Subcutaneous adipose tissue (tissue), 4 donors: ENCODE measurements around the gene SPATA22. TPM values are rescaled to one million over a fixed set of nuclear protein-coding genes. Genes with fewer than 3 reads are reported as not detected.

Experiments used
- total RNA-seq, 4 donors: library from RNA; depleted of rRNA; stranded (reverse); fragments of >200 nt; gene quantifications; one replicate each; pipeline ENCODE4 v1.1.0, GENCODE V29; 2016
- TF ChIP-seq, protein P1 (sequence below): fragments of 450-650 bp; IDR thresholded peaks from one replicate; pipeline ENCODE4 v1.5.1; 2016; ENCODE audit warnings: low read depth, mild to moderate bottlenecking, control low read depth, antibody characterized with exemption, moderate library complexity

The SPATA22 gene
- total RNA-seq, 4 donors from 2014 or later, result 0.51 to 2.6 (median 0.96) TPM

DNA sequence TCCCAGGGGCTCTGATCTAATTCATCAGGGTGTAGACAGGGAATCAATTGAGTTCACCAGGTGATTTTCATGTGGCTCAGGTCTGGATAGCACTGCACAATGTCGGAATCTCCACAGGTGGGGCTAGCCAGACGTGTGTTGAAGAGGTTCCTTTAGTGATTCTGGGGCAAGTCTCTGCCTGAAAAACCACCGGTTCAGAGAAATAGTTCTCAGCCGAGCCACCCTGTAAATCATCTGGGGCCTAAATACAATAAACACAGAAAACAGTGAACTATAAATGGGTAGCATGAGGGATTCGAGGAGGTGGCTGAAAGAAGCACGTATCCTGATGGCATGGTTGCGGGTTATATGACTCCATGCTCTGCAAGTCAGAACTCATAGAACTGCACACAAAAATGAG lies 25.5 kb upstream of the SPATA22 start:
- TF ChIP-seq, protein P1, sequence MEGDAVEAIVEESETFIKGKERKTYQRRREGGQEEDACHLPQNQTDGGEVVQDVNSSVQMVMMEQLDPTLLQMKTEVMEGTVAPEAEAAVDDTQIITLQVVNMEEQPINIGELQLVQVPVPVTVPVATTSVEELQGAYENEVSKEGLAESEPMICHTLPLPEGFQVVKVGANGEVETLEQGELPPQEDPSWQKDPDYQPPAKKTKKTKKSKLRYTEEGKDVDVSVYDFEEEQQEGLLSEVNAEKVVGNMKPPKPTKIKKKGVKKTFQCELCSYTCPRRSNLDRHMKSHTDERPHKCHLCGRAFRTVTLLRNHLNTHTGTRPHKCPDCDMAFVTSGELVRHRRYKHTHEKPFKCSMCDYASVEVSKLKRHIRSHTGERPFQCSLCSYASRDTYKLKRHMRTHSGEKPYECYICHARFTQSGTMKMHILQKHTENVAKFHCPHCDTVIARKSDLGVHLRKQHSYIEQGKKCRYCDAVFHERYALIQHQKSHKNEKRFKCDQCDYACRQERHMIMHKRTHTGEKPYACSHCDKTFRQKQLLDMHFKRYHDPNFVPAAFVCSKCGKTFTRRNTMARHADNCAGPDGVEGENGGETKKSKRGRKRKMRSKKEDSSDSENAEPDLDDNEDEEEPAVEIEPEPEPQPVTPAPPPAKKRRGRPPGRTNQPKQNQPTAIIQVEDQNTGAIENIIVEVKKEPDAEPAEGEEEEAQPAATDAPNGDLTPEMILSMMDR, result no peak

DNA sequence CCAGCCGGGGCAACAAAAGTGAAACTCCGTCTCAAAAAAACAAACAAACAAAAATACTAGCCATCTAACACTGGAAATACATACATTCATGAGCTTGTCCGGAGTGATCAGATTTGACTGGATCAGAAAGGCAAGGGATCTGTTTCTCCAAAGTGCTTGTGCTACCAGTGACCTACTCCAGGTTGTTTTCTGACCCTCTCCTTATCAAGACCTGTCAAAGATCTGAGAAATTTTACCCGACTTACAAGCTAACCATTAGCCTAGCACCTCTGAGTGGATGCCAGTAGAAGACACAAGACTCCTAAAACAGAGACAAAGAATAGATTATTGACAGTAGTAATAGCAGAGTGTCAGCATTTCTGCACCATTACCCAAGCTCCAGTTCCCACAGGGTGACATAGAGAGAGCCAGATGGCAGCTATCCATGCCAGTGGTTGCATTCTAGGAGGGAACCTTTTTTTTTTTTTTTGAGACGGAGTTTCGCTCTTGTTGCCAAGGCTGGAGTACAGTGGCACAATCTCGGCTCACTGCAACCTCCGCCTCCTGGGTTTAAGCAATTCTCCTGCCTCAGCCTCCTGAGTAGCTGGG lies 14.0 kb upstream of the SPATA22 start:
- TF ChIP-seq, protein P1, result no peak

GRCh38 chr17:3482852-3483251 lies 11.2 kb upstream of the SPATA22 start:
- TF ChIP-seq, protein P1, result no peak

DNA sequence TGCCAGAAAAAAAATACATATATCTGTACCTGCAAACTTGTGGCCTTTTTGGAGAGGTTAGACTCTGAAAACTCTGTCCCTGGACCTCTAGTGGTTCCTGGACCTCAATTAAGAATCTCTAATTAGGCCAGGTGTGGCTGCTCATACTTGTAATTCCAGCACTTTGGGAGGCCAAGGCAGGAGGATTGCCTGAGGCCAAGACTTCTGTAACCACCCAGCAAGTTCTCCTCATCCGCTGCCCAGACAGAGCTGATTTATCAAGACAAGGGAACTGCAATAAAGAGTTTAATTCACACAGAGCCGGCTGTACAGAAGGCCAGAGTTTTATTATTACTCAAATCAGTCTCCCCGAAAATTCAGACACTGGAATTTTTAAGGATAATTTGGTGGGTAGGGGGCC lies 8.4 kb upstream of the SPATA22 start:
- TF ChIP-seq, protein P1, result no peak

GRCh38 chr17:3475812-3476610 lies 4.4 kb upstream of the SPATA22 start, which contains the start of gene ASPA:
Gene ASPA, plus strand, starts transcription at chr17:3475997. Its CDS starts 163 bp downstream, at chr17:3476160.
- TF ChIP-seq, protein P1, result no peak

GRCh38 chr17:3475251-3475685 lies 3.6 kb upstream of the SPATA22 start:
- TF ChIP-seq, protein P1, result no peak

DNA sequence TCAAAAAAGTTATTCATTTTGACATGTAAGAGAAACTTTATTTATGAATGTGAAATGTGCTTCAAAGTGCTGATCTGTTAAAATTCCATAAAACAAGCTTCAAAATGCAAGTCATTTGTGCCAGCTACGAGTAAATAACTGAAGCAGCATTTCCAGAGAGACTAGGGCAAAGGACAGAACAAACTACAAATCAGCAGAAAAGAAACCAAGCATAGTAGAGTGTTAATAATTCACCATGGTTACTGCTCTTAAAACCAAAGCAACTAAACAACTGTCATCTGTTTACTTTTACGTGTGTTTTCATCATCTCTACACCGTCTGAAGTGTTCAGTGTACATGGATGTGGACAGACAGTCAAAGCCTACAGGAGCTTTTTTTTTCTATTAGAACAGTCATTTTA lies 2.6 kb upstream of the SPATA22 start:
- TF ChIP-seq, protein P1, result no peak
